ENCODE measurements around the gene SLC51B.
"Not testable (repeated sequence)": the region's sequence is repeated elsewhere in the genome, so short reads cannot be mapped to it uniquely, and the experiment has no call there.

The SLC51B gene

DNA sequence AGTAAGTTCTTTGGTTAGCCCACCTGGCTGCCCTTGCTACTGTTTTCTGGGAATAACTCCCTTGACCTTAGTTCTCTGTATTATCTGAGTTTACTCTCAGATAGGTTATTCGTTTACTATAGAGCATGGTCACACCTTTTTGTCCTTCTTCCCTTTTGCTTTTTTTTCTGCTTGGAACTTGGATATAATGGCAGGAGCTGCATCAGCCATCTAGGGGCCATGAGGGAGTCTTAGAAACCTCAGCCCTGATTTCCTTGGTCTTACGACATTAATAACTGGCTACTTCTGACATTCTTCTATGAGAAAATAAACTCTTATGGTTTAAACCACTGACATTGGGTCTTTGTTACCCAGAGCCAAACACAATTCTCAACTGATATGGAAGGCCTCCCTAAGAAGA, 3.4 kb upstream of the SLC51B start:
- Histone ChIP-seq H3K27ac (ENCODE audit: low read depth, low read length) (no peak overlapping the region), H3K4me1 (ENCODE audit: control insufficient read depth, insufficient read depth, low read length, unreplicated experiment) (peaks cover 25% of the 10 kb centered on the region), H2AFZ (ENCODE audit: low read length, unreplicated experiment) (no peak overlapping the region), H3K79me2 (ENCODE audit: control insufficient read depth, insufficient read depth, low read length, unreplicated experiment) (no peaks in the 10 kb centered on the region), H3K27me3 (ENCODE audit: insufficient read depth, low read length) (no peaks in the 10 kb centered on the region), H3K36me3 (ENCODE audit: insufficient read depth, low read length) (no peaks in the 10 kb centered on the region), H3K4me3 (ENCODE audit: low read depth, low read length) (no peak overlapping the region)

DNA sequence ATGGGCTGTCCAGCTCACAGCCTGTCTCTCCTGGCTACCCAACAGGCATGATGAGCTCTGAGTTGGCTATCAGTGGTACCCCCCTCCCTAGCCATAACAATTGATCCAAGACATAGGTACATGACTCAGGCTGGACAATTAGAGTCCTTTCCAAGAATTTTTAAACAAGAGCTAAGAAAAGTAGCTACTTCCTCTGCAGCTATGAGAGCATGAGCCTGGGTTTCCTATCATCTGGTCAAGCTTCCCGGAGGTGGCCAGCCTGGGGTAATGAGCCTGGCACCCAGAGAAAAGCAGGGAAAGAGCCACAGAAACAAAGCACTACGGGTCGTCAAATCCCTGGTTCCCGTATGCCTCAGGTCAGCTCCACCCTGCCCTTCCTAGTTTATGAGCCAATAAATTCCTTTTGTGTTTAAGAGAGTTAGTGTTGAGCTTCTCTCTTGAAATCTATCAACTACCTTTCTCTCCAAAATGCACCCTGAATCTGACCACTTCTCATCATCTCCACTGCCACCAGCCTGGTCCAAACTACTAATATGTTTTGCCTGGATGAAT, 2.3 kb upstream of the SLC51B start:
- peak overlapping the region; percentile 50 for H2AFZ ChIP-seq (ENCODE audit: low read length, unreplicated experiment)
- H3K4me3 ChIP-seq (ENCODE audit: low read depth, low read length): no peak overlapping the region
- no peaks in the 10 kb centered on the region for H3K36me3 ChIP-seq (ENCODE audit: insufficient read depth, low read length)
- no peak overlapping the region for H3K27ac ChIP-seq (ENCODE audit: low read depth, low read length)
- H3K4me1 ChIP-seq (ENCODE audit: control insufficient read depth, insufficient read depth, low read length, unreplicated experiment): peaks cover 25% of the 10 kb centered on the region
- H3K79me2 ChIP-seq (ENCODE audit: control insufficient read depth, insufficient read depth, low read length, unreplicated experiment): no peaks in the 10 kb centered on the region
- no peaks in the 10 kb centered on the region for H3K27me3 ChIP-seq (ENCODE audit: insufficient read depth, low read length)

DNA sequence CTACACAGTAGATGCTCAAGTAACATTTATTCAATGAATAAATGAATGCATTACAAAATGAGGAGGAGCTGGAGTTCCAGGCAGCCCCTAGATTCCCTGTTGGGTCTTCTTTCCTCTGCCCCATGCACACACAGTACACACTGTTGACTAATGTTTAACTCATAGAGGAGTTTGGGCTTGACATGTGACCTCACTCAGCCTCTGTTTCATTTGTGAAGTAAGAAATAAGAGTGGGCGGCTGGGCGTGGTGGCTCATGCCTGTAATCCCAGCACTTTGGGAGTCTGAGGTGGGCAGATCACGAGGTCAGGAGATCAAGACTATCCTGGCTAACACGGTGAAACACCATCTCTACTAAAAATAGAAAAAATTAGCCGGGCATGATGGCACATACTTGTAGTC, 969 bp upstream of the SLC51B start:
- not testable (repeated sequence) for H3K4me3 ChIP-seq (ENCODE audit: low read depth, low read length); H2AFZ ChIP-seq (ENCODE audit: low read length, unreplicated experiment); H3K27me3 ChIP-seq (ENCODE audit: insufficient read depth, low read length); H3K36me3 ChIP-seq (ENCODE audit: insufficient read depth, low read length); H3K79me2 ChIP-seq (ENCODE audit: control insufficient read depth, insufficient read depth, low read length, unreplicated experiment)
- H3K27ac ChIP-seq (ENCODE audit: low read depth, low read length): peak overlapping the region; percentile 31; the same call in 1 of the 2 replicates
- H3K4me1 ChIP-seq (ENCODE audit: control insufficient read depth, insufficient read depth, low read length, unreplicated experiment): peaks cover 25% of the 10 kb centered on the region

DNA sequence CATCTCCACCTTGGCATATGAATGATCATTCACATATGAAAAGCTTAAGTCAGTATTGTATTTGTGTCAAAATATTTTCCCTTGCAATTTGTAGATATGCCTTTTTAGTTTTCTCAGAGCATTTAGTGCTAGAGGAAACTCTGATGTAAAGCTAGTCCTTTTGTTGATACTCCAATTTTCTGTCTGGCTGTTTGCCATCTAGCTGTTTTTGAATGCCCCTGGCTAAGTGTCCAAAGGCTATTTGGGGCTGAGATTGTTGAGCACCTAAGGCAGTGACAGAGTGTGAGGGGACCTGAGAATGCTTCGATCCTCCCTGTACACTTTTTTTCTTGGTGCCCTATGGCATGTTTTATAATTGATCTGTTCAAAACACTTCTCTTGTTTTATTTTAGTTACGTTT, 3.1 kb downstream of the SLC51B start:
- H3K27me3 ChIP-seq (ENCODE audit: insufficient read depth, low read length): no peaks in the 10 kb centered on the region
- H2AFZ ChIP-seq (ENCODE audit: low read length, unreplicated experiment): no peak overlapping the region
- H3K36me3 ChIP-seq (ENCODE audit: insufficient read depth, low read length): no peaks in the 10 kb centered on the region

DNA sequence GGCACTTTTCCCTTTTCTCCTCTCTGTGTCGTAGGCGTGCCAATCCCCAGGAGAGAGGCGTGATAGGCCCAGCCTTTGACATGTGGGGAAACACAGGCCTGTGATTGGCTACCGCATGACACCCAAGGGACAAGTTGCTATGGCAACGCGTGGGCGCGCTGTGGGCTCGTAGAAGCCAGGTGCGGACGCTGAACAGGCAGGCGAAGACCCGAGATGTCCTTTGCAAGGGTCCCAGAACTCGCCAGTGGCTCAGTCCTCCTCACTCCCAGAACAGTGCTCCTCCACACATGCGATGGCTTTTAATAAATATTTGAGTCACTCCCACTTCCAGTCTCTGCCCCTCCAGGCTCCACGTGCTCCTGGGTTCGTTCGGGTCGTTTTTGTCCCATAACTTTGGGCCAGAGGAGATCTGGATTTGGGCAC, 4.2 kb downstream of the SLC51B start:
- Histone ChIP-seq H3K79me2 (ENCODE audit: control insufficient read depth, insufficient read depth, low read length, unreplicated experiment) (no peaks in the 10 kb centered on the region), H3K4me1 (ENCODE audit: control insufficient read depth, insufficient read depth, low read length, unreplicated experiment) (peaks cover 15% of the 10 kb centered on the region), H3K36me3 (ENCODE audit: insufficient read depth, low read length) (no peaks in the 10 kb centered on the region), H3K27me3 (ENCODE audit: insufficient read depth, low read length) (no peaks in the 10 kb centered on the region), H3K27ac (ENCODE audit: low read depth, low read length) (no peak overlapping the region), H3K4me3 (ENCODE audit: low read depth, low read length) (peak overlapping the region; percentile 55), H2AFZ (ENCODE audit: low read length, unreplicated experiment) (no peak overlapping the region)

More for the DNA sequence above, 3.1 kb downstream of the SLC51B start:
- no peak overlapping the region for H3K4me3 ChIP-seq (ENCODE audit: low read depth, low read length)
- no peak overlapping the region for H3K27ac ChIP-seq (ENCODE audit: low read depth, low read length)
- H3K79me2 ChIP-seq (ENCODE audit: control insufficient read depth, insufficient read depth, low read length, unreplicated experiment): no peaks in the 10 kb centered on the region
- peaks cover 26% of the 10 kb centered on the region for H3K4me1 ChIP-seq (ENCODE audit: control insufficient read depth, insufficient read depth, low read length, unreplicated experiment)

DNA sequence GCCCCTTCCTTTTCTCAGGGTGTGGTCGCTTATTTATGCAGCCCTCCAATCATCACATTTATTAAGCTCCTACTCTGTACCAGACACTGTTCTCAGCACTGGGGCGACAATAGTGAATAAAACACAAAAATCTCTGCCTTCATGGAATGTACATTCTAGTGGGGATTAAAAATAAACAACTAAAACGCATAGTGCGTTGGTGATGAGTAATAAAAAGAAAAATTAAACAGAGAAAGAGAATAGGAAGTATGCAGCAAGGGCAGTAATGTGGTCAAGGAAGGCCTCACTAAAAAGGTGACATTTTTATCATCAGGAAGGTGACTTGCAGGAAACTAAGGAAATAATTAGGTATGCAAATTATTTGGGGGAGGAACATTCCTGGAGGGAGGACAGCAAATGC, 5.1 kb downstream of the SLC51B start:
- H3K27me3 ChIP-seq (ENCODE audit: insufficient read depth, low read length): no peaks in the 10 kb centered on the region
- no peak overlapping the region for H2AFZ ChIP-seq (ENCODE audit: low read length, unreplicated experiment)
- no peak overlapping the region for H3K4me3 ChIP-seq (ENCODE audit: low read depth, low read length)
- no peak overlapping the region for H3K27ac ChIP-seq (ENCODE audit: low read depth, low read length)
- H3K79me2 ChIP-seq (ENCODE audit: control insufficient read depth, insufficient read depth, low read length, unreplicated experiment): no peaks in the 10 kb centered on the region
- H3K36me3 ChIP-seq (ENCODE audit: insufficient read depth, low read length): no peaks in the 10 kb centered on the region
- H3K4me1 ChIP-seq (ENCODE audit: control insufficient read depth, insufficient read depth, low read length, unreplicated experiment): peaks cover 12% of the 10 kb centered on the region

DNA sequence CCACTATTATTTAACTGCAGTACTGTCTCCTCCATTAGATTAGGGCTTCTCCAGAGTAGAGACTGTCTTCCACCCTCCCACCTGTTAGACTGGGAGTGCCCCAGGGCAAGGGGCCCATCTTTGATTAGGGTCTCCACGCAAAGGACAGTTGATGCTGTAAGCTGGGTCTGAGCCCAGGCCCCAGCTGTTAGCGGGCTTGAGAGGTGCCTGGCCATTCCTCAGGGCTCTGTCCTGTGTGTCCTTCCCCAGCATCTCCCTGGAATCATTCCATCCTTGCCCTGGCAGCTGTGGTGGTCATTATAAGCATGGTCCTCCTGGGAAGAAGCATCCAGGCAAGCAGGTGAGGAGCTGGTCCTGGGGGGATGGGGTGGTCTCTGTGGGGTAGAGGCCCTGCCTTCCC, 6.1 kb downstream of the SLC51B start:
- no peak overlapping the region for H3K27ac ChIP-seq (ENCODE audit: low read depth, low read length)
- no peaks in the 10 kb centered on the region for H3K79me2 ChIP-seq (ENCODE audit: control insufficient read depth, insufficient read depth, low read length, unreplicated experiment)
- no peaks in the 10 kb centered on the region for H3K27me3 ChIP-seq (ENCODE audit: insufficient read depth, low read length)
- no peaks in the 10 kb centered on the region for H3K36me3 ChIP-seq (ENCODE audit: insufficient read depth, low read length)
- H3K4me3 ChIP-seq (ENCODE audit: low read depth, low read length): no peak overlapping the region
- peaks cover 17% of the 10 kb centered on the region for H3K4me1 ChIP-seq (ENCODE audit: control insufficient read depth, insufficient read depth, low read length, unreplicated experiment)
- no peak overlapping the region for H2AFZ ChIP-seq (ENCODE audit: low read length, unreplicated experiment)

DNA sequence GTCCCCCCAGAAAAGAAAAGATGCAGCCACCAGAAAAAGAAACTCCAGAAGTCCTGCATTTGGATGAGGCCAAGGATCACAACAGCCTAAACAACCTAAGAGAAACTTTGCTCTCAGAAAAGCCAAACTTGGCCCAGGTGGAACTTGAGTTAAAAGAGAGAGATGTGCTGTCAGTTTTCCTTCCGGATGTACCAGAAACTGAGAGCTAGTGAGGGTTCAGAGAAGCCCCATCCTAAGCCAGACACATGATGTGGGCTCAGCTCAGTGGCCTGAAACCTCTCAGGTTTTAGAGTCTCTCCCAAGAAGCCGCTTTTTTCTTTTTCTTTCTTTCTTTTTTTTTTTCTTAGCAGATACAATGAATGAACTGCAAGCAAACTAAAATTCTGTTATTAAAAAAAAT, 7.8 kb downstream of the SLC51B start:
- no peak overlapping the region for H2AFZ ChIP-seq (ENCODE audit: low read length, unreplicated experiment)
- peaks cover 24% of the 10 kb centered on the region for H3K4me1 ChIP-seq (ENCODE audit: control insufficient read depth, insufficient read depth, low read length, unreplicated experiment)

DNA sequence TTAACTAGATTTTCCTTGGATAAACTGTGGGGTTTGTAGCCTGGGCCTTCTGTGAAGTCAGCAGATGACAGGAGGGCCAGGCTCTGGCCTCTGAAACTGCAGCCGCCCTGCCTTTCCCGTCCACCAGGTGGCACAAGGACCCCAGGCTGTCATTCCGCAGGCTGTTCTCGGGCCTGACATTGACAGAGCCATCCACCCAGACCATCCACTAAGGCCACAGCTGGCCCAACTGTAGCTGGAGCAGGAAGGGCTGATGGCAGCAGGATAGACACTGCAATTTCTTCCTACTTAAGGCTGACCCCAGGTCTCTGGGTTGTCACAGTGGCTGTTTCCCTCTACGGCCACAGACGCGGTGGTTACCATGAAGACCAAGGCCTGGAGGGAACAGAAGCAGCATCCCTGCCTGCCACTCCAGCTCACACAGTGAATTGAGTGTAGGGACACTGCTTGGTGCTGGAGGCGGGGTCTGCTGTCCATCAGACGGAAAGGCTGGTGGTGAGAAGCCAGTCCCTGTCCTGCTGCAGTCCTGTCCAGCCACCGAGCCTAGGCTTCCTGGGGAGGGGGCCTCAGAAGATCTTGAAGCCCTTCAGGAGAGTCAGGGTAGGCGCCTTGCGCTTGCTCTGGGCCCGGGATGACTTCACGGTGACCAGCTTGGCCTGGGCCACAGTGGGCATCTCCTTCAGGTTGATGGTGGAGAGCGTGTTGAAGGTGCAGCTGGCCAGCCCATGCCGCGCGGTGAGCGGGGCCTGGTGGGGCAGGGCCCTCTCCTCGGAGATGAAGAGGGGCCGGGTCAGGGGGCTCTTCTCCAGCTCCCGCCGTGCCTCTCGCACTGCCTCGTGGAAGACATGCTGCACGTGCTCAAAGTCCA, 9.4 kb downstream of the SLC51B start:
- H3K4me3 ChIP-seq (ENCODE audit: low read depth, low read length): no peak overlapping the region
- peaks cover under 1% of the 10 kb centered on the region; the same call in 1 of the 2 replicates for H3K27me3 ChIP-seq (ENCODE audit: insufficient read depth, low read length)
- no peaks in the 10 kb centered on the region for H3K79me2 ChIP-seq (ENCODE audit: control insufficient read depth, insufficient read depth, low read length, unreplicated experiment)
- no peak overlapping the region for H3K27ac ChIP-seq (ENCODE audit: low read depth, low read length)
- H3K4me1 ChIP-seq (ENCODE audit: control insufficient read depth, insufficient read depth, low read length, unreplicated experiment): peaks cover 24% of the 10 kb centered on the region
- no peak overlapping the region for H2AFZ ChIP-seq (ENCODE audit: low read length, unreplicated experiment)
- no peaks in the 10 kb centered on the region for H3K36me3 ChIP-seq (ENCODE audit: insufficient read depth, low read length)

More for the DNA sequence above, 7.8 kb downstream of the SLC51B start:
- no peak overlapping the region for H3K4me3 ChIP-seq (ENCODE audit: low read depth, low read length)
- H3K79me2 ChIP-seq (ENCODE audit: control insufficient read depth, insufficient read depth, low read length, unreplicated experiment): no peaks in the 10 kb centered on the region
- no peaks in the 10 kb centered on the region for H3K36me3 ChIP-seq (ENCODE audit: insufficient read depth, low read length)
- H3K27me3 ChIP-seq (ENCODE audit: insufficient read depth, low read length): no peaks in the 10 kb centered on the region
- H3K27ac ChIP-seq (ENCODE audit: low read depth, low read length): no peak overlapping the region

DNA sequence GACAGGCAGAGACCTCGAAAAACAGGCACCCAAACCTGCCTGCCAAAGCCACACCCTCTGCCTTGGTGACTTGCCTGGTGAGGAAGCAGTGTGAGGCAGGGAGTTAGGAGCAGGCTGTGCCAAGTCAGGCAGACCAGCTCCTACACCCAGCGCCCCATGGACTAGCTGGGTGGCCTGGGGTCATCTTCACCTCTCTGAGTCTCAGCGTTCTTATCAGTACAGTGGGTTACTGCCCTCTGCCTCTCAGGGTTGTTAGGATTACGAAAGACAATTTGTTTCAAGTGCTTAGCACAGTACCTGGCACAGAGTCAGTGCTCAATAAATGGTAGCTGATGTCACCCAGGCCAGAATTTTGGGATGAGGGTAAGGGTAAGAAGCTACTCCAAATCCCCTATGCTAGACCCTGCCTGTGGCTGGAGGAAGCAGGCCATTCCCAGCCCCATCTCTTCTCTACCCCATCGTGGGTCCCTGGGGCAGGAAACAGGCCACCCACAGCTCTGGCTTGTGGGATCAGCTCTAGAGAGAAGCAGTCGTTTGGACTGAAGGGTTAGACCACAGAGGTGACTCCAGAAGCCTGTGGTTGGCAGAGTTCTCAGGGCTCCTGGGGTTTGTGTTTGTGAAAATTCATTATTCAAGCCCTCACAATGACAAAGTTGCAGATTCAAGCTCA, 10.1 kb downstream of the SLC51B start:
- H3K4me1 ChIP-seq (ENCODE audit: control insufficient read depth, insufficient read depth, low read length, unreplicated experiment): peaks cover 18% of the 10 kb centered on the region

More for the DNA sequence above, 10.1 kb downstream of the SLC51B start:
- H3K27me3 ChIP-seq (ENCODE audit: insufficient read depth, low read length): peaks cover 7% of the 10 kb centered on the region; the same call in 1 of the 2 replicates
- no peak overlapping the region for H3K4me3 ChIP-seq (ENCODE audit: low read depth, low read length)
- H3K27ac ChIP-seq (ENCODE audit: low read depth, low read length): no peak overlapping the region
- H2AFZ ChIP-seq (ENCODE audit: low read length, unreplicated experiment): no peak overlapping the region
- H3K79me2 ChIP-seq (ENCODE audit: control insufficient read depth, insufficient read depth, low read length, unreplicated experiment): no peaks in the 10 kb centered on the region
- no peaks in the 10 kb centered on the region for H3K36me3 ChIP-seq (ENCODE audit: insufficient read depth, low read length)
